ENCODE measurements around the gene MAPK8IP3.

Gene MAPK8IP3

DNA sequence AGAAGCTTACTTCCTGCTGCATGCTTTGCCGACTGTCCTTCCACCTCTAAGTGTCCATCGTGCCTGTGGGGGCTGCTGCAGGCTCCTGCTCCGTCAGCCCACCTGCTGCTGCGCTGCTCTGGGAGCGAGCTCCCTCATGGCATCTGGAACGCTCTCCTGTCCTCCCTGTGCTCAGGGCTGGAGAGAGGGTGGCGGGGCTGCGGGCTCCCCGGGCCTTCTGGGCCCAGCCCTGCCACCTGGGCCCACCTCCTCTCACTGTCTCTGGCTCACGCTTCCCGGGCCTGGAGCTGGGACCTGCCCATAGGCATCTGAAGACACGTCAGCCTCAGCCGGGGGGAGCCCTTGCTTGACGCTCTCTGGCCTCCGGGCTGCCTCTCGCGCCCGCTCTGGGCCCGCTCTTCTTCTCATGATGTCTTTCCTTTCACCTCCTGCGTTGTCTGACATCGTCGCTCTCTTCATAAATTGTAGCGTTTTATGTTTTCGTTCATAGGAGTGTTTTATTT lies 38.4 kb downstream of the MAPK8IP3 start:
- DNase-seq (ENCODE audit: extremely low read depth, insufficient read length), result no peak
- Histone ChIP-seq H3K27me3 (replicated peaks; ENCODE audit: control insufficient read depth, insufficient read depth, low read length) (no peaks in the 10 kb centered on the region), H3K4me3 (replicated peaks; ENCODE audit: low read depth, low read length) (no peak overlapping the region), H3K36me3 (ENCODE audit: control insufficient read depth, insufficient read depth, low read length) (peaks cover 28% of the 10 kb centered on the region)
- TF ChIP-seq, protein P1, sequence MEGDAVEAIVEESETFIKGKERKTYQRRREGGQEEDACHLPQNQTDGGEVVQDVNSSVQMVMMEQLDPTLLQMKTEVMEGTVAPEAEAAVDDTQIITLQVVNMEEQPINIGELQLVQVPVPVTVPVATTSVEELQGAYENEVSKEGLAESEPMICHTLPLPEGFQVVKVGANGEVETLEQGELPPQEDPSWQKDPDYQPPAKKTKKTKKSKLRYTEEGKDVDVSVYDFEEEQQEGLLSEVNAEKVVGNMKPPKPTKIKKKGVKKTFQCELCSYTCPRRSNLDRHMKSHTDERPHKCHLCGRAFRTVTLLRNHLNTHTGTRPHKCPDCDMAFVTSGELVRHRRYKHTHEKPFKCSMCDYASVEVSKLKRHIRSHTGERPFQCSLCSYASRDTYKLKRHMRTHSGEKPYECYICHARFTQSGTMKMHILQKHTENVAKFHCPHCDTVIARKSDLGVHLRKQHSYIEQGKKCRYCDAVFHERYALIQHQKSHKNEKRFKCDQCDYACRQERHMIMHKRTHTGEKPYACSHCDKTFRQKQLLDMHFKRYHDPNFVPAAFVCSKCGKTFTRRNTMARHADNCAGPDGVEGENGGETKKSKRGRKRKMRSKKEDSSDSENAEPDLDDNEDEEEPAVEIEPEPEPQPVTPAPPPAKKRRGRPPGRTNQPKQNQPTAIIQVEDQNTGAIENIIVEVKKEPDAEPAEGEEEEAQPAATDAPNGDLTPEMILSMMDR (IDR thresholded peaks at IDR 0.05; ENCODE audit: insufficient read depth, low read length, poor library complexity, severe bottlenecking), result no peak

DNA sequence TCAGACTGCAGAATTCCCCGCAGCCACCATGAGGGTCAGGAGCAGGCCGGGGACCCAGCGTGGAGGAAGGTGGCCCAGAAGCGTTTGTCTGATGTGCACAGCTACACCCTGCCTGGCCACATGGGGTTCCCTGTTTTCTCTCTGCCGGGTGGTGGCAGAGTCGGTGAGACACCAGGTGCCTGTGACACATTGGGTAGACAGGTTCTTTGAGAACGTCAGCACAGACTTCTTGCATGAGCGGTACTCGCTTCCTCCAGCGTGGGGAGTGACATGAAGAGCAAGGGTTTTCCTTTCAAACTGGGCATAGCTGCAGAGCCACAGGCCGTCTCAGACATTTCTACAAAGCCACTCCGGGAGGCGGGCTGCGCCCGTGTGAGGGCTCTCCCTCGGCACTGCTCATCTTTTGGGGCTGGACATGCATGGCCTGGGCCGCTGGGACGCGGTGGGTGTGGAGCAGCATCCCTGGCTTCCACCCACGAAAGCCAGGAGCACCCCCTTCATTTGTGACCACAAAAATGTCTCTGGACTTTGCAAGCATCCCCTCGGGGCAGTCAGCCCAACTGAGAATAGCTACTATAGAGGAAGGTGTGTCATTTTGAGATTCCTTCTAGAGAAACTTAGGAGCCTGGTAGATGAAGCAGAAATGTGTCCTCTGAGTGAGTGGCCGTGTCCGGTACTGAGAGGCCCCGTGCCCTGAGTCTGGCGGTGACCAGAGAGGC lies 39.3 kb downstream of the MAPK8IP3 start:
- Histone ChIP-seq H3K4me3 (replicated peaks; ENCODE audit: low read depth, low read length) (no peak overlapping the region), H3K36me3 (ENCODE audit: control insufficient read depth, insufficient read depth, low read length) (peaks cover 28% of the 10 kb centered on the region), H3K27me3 (replicated peaks; ENCODE audit: control insufficient read depth, insufficient read depth, low read length) (no peaks in the 10 kb centered on the region)
- TF ChIP-seq, protein P1 (IDR thresholded peaks at IDR 0.05; ENCODE audit: insufficient read depth, low read length, poor library complexity, severe bottlenecking), result no peak
- DNase-seq (ENCODE audit: extremely low read depth, insufficient read length), result no peak

DNA sequence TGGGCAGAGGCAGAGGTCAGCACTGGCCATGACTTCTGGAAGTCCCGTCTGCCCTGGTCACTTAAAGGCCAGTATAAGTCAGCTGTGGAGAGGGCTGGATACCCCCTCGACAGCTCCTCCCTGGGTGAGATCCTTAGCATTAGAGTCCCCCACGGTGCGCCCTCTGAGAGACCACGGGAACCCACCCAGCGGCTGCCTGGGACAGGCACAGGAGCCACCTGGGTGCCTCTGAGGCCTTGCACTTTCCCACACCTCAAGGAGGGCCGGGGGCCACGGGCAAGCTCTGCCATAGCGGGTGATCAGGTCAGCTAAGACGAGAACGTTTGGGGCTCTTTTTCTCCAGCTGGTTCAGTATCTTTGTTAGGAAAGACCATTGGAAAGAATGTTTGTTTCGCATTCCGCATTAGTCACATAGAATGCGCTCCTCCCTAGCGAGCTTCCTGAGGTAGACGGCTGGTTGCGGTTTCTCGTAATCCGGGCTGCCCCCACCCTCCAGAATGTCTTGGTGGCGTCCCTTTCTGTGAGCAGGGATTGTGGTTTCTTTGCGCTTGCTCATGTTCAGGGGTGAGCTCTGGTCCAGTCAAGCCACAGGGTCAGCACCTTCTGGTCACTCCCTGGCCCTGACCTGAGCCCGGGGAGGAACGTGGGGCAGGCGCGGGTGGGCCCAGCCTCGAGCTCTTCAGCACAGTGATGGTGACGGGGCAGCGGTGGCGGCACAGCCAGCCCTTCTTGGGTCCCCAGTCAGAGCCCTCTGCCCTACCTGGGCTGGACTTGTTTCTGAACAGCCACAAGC lies 40.1 kb downstream of the MAPK8IP3 start:
- no peak for DNase-seq (ENCODE audit: extremely low read depth, insufficient read length)
- TF ChIP-seq, protein P1 (IDR thresholded peaks at IDR 0.05; ENCODE audit: insufficient read depth, low read length, poor library complexity, severe bottlenecking), result no peak
- no peak overlapping the region for H3K4me3 ChIP-seq (replicated peaks; ENCODE audit: low read depth, low read length)
- H3K36me3 ChIP-seq (ENCODE audit: control insufficient read depth, insufficient read depth, low read length), result peaks cover 27% of the 10 kb centered on the region
- H3K27me3 ChIP-seq (replicated peaks; ENCODE audit: control insufficient read depth, insufficient read depth, low read length), result no peaks in the 10 kb centered on the region

DNA sequence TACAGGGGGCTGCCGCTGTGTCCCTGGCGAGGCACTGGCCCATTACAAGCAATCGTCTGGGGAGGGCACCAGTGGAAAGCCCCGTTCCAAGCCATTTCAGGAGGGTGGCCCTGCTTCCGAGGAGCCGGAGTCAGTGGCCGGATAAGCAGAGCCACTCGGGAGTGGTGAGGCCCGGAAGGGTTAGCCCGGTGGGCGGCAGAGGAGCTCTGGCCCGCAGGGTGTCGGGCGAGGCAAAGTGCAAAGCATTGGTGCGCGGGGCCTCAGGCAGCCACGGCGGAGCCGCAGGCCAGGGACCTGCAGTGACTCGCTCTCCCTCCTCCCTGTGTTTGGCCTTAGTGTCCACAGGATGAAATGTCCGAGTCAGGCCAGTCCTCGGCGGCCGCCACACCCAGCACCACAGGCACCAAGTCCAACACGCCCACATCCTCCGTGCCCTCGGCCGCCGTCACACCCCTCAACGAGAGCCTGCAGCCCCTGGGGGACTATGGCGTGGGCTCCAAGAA lies 40.7 kb downstream of the MAPK8IP3 start:
- no peak for DNase-seq (ENCODE audit: extremely low read depth, insufficient read length)
- Histone ChIP-seq H3K36me3 (ENCODE audit: control insufficient read depth, insufficient read depth, low read length) (peaks cover 30% of the 10 kb centered on the region), H3K27me3 (replicated peaks; ENCODE audit: control insufficient read depth, insufficient read depth, low read length) (no peaks in the 10 kb centered on the region)

DNA sequence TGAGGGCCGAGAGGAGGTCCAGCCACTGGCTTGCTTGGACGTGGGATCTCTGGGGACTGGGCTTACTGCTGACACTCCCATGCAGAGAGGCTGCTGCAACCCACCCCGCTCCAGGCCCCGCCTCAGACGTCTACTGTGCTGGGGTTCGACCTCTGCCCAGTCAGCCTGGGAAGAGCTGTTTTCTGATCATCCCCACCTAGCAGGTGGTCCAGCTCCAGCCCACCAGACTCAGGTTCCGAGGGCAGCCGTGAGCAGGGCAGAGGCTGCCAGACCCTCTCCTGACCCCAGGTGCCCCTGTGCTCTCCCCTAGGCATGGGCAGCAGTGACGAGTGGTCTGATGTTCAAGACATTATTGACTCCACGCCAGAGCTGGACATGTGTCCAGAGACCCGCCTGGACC lies 41.9 kb downstream of the MAPK8IP3 start:
- DNase-seq (ENCODE audit: extremely low read depth, insufficient read length), result no peak
- Histone ChIP-seq H3K4me3 (replicated peaks; ENCODE audit: low read depth, low read length) (no peak overlapping the region), H3K27me3 (replicated peaks; ENCODE audit: control insufficient read depth, insufficient read depth, low read length) (no peaks in the 10 kb centered on the region), H3K36me3 (ENCODE audit: control insufficient read depth, insufficient read depth, low read length) (peaks cover 34% of the 10 kb centered on the region)
- TF ChIP-seq, protein P1 (IDR thresholded peaks at IDR 0.05; ENCODE audit: insufficient read depth, low read length, poor library complexity, severe bottlenecking), result no peak

More for the DNA sequence above, 40.7 kb downstream of the MAPK8IP3 start:
- TF ChIP-seq, protein P1 (IDR thresholded peaks at IDR 0.05; ENCODE audit: insufficient read depth, low read length, poor library complexity, severe bottlenecking), result no peak
- H3K4me3 ChIP-seq (replicated peaks; ENCODE audit: low read depth, low read length), result no peak overlapping the region

Measured in GM06990 (cell line).